SK-N-SH (cell line): Measurements from ENCODE around the gene POU6F2.

ENCODE experiments used
- CHD2 ChIP-seq: fragments of 150-350 bp; IDR thresholded peaks from 2 replicates; pipeline ENCODE4 v1.6.1; 2018; ENCODE audit warnings: low read length; ENCODE audit not compliant: partially characterized antibody
- EP300 ChIP-seq, 2 experiments: IDR thresholded peaks; 2 replicates each; pipeline versions ENCODE4 v1.4.0 to v1.6.1; 2012; ENCODE audit warnings: borderline replicate concordance in 1 of 2, low read depth in 1 of 2, low read length in 1 of 2
- FOXM1 ChIP-seq: IDR thresholded peaks from 2 replicates; pipeline ENCODE4 v1.4.0; 2012; ENCODE audit warnings: low read depth, mild to moderate bottlenecking
- JUND ChIP-seq: IDR thresholded peaks from 2 replicates; pipeline ENCODE4 v1.4.0; 2012
- MEF2A ChIP-seq: IDR thresholded peaks from 2 replicates; pipeline ENCODE4 v1.4.0; 2012; ENCODE audit warnings: low read depth, borderline replicate concordance
- NRF1 ChIP-seq: IDR thresholded peaks from 2 replicates; pipeline ENCODE4 v1.6.1; 2012; ENCODE audit warnings: low read depth, mild to moderate bottlenecking, low read length
- POLR2AphosphoS5 ChIP-seq: IDR thresholded peaks from 2 replicates; pipeline ENCODE4 v1.6.1; 2012; ENCODE audit warnings: low read depth, low read length
- RAD21 ChIP-seq: IDR thresholded peaks from 2 replicates; pipeline ENCODE4 v1.6.1; 2012; ENCODE audit warnings: mild to moderate bottlenecking, low read length
- RFX5 ChIP-seq: IDR thresholded peaks from 2 replicates; pipeline ENCODE4 v1.6.1; 2012; ENCODE audit warnings: mild to moderate bottlenecking, improper control_type of control experiment, low read length
- YY1 ChIP-seq: IDR thresholded peaks from 2 replicates; pipeline ENCODE4 v1.4.0; 2012; ENCODE audit warnings: low read depth, mild to moderate bottlenecking
- TF ChIP-seq, protein P1 (sequence below): IDR thresholded peaks from 2 replicates; pipeline ENCODE4 v1.6.1; 2012; ENCODE audit warnings: mild to moderate bottlenecking, low read depth, low read length, moderate library complexity
- TF ChIP-seq, protein P2 (sequence below): fragments of 200-600 bp; sonication (generic); IDR thresholded peaks from 2 replicates; pipeline ENCODE4 v1.6.1; 2017; ENCODE audit warnings: antibody characterized with exemption, mild to moderate bottlenecking, moderate library complexity
- TF ChIP-seq, protein P3 (sequence below): IDR thresholded peaks from 2 replicates; pipeline ENCODE4 v1.4.0; 2012; ENCODE audit warnings: low read depth
- TF ChIP-seq, protein P4 (sequence below): IDR thresholded peaks from 2 replicates; pipeline ENCODE4 v1.4.0; 2012; ENCODE audit warnings: low read depth, borderline replicate concordance

DNA sequence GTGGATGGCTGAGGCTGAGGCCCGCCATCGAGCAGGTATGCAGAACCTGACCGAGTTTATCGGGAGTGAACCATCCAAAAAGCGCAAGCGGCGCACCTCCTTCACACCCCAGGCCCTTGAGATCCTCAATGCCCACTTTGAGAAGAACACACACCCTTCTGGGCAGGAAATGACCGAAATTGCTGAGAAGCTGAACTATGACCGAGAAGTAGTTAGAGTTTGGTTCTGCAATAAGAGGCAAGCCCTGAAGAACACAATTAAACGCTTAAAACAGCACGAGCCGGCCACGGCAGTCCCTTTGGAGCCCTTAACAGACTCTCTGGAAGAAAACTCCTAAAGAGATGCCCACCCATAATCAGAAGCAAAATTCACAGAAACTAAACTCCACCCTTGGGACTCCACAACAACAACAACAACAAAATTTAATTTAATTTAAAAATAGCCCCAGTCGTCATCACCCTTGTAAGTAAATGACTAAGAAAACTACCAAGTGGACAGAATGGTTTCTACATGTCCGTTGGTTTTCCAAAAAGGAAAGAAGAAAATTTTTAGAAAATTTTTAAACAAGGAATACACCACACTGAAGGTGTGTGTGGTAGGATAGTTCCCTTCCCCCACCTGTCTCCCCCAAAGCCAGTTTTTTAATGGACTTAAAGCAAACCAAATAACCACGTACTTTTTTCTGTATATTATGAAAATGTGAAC, 486.8 kb downstream of the POU6F2 start:
- TF ChIP-seq RFX5 (no peak), FOXM1 (no peak), YY1 (no peak), RAD21 (no peak), EP300 (IDR thresholded peaks at IDR 0.05; ENCODE audit: borderline replicate concordance in 1 of 2, low read depth in 1 of 2, low read length in 1 of 2) (no peak), MEF2A (no peak), JUND (no peak), POLR2AphosphoS5 (no peak), CHD2 (no peak), NRF1 (no peak)
- TF ChIP-seq, protein P1, sequence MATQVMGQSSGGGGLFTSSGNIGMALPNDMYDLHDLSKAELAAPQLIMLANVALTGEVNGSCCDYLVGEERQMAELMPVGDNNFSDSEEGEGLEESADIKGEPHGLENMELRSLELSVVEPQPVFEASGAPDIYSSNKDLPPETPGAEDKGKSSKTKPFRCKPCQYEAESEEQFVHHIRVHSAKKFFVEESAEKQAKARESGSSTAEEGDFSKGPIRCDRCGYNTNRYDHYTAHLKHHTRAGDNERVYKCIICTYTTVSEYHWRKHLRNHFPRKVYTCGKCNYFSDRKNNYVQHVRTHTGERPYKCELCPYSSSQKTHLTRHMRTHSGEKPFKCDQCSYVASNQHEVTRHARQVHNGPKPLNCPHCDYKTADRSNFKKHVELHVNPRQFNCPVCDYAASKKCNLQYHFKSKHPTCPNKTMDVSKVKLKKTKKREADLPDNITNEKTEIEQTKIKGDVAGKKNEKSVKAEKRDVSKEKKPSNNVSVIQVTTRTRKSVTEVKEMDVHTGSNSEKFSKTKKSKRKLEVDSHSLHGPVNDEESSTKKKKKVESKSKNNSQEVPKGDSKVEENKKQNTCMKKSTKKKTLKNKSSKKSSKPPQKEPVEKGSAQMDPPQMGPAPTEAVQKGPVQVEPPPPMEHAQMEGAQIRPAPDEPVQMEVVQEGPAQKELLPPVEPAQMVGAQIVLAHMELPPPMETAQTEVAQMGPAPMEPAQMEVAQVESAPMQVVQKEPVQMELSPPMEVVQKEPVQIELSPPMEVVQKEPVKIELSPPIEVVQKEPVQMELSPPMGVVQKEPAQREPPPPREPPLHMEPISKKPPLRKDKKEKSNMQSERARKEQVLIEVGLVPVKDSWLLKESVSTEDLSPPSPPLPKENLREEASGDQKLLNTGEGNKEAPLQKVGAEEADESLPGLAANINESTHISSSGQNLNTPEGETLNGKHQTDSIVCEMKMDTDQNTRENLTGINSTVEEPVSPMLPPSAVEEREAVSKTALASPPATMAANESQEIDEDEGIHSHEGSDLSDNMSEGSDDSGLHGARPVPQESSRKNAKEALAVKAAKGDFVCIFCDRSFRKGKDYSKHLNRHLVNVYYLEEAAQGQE = no peak
- TF ChIP-seq, protein P2, sequence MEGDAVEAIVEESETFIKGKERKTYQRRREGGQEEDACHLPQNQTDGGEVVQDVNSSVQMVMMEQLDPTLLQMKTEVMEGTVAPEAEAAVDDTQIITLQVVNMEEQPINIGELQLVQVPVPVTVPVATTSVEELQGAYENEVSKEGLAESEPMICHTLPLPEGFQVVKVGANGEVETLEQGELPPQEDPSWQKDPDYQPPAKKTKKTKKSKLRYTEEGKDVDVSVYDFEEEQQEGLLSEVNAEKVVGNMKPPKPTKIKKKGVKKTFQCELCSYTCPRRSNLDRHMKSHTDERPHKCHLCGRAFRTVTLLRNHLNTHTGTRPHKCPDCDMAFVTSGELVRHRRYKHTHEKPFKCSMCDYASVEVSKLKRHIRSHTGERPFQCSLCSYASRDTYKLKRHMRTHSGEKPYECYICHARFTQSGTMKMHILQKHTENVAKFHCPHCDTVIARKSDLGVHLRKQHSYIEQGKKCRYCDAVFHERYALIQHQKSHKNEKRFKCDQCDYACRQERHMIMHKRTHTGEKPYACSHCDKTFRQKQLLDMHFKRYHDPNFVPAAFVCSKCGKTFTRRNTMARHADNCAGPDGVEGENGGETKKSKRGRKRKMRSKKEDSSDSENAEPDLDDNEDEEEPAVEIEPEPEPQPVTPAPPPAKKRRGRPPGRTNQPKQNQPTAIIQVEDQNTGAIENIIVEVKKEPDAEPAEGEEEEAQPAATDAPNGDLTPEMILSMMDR = no peak
- TF ChIP-seq, protein P3, sequence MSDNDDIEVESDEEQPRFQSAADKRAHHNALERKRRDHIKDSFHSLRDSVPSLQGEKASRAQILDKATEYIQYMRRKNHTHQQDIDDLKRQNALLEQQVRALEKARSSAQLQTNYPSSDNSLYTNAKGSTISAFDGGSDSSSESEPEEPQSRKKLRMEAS = no peak
- TF ChIP-seq, protein P4, sequence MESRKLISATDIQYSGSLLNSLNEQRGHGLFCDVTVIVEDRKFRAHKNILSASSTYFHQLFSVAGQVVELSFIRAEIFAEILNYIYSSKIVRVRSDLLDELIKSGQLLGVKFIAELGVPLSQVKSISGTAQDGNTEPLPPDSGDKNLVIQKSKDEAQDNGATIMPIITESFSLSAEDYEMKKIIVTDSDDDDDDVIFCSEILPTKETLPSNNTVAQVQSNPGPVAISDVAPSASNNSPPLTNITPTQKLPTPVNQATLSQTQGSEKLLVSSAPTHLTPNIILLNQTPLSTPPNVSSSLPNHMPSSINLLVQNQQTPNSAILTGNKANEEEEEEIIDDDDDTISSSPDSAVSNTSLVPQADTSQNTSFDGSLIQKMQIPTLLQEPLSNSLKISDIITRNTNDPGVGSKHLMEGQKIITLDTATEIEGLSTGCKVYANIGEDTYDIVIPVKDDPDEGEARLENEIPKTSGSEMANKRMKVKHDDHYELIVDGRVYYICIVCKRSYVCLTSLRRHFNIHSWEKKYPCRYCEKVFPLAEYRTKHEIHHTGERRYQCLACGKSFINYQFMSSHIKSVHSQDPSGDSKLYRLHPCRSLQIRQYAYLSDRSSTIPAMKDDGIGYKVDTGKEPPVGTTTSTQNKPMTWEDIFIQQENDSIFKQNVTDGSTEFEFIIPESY = no peak
